ENCODE results near the gene UBASH3B. TPM values are rescaled to one million over a fixed set of nuclear protein-coding genes. Genes with fewer than 3 reads are reported as not detected.
"Not testable (repeated sequence)": the region's sequence is repeated elsewhere in the genome, so short reads cannot be mapped to it uniquely, and the experiment has no call there.

The UBASH3B gene
- total RNA-seq, 4 donors from 2014 or later = 9.9 to 36.3 (median 24.3) TPM

DNA sequence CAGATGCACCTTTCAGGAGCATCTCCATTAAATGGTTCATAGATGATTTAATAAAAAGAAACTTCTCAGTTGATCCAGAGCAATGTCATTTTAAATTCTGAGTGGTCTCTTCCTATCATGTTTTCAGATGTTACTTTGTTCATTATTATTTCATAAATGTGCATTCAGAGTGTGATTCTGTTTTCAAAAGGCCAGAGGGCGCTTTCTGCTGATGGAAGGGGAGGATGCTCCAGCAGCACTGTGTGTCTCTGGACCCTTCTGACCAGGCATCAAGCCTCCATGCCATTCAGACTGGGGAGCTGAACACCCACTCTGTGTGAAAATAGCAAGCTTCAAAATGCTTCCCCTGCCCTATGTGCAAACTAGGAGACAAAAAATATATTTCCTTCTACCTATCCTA lies 158.9 kb downstream of the UBASH3B start:
- ATAC-seq (ENCODE audit: low FRiP score) (no peak), DNase-seq (ENCODE audit: low spot score) (no peak)
- TF ChIP-seq, protein P1, sequence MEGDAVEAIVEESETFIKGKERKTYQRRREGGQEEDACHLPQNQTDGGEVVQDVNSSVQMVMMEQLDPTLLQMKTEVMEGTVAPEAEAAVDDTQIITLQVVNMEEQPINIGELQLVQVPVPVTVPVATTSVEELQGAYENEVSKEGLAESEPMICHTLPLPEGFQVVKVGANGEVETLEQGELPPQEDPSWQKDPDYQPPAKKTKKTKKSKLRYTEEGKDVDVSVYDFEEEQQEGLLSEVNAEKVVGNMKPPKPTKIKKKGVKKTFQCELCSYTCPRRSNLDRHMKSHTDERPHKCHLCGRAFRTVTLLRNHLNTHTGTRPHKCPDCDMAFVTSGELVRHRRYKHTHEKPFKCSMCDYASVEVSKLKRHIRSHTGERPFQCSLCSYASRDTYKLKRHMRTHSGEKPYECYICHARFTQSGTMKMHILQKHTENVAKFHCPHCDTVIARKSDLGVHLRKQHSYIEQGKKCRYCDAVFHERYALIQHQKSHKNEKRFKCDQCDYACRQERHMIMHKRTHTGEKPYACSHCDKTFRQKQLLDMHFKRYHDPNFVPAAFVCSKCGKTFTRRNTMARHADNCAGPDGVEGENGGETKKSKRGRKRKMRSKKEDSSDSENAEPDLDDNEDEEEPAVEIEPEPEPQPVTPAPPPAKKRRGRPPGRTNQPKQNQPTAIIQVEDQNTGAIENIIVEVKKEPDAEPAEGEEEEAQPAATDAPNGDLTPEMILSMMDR (IDR thresholded peaks at IDR 0.05) = no peak

DNA sequence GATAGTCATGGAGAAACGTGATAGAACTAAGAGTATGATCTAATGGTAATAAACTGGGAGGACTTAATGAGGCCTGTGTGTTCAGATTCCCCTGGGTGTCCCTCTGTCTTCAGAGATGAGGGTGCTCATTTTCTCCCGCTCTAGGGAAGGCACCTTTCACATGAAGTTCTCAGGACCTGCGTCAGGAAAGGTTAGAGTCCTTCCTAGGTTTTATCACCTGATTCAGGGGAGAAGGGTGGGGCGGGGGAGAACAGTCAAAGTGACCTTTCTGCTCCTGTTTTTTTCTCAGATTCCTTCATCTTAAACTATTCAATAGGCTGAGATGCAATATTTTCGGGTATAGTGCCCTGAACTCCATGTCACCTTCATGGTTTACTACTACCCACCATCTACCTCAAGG lies 160.4 kb downstream of the UBASH3B start:
- no peak for DNase-seq (ENCODE audit: low spot score)
- TF ChIP-seq, protein P1 (IDR thresholded peaks at IDR 0.05) = no peak
- no peak for ATAC-seq (ENCODE audit: low FRiP score)

DNA sequence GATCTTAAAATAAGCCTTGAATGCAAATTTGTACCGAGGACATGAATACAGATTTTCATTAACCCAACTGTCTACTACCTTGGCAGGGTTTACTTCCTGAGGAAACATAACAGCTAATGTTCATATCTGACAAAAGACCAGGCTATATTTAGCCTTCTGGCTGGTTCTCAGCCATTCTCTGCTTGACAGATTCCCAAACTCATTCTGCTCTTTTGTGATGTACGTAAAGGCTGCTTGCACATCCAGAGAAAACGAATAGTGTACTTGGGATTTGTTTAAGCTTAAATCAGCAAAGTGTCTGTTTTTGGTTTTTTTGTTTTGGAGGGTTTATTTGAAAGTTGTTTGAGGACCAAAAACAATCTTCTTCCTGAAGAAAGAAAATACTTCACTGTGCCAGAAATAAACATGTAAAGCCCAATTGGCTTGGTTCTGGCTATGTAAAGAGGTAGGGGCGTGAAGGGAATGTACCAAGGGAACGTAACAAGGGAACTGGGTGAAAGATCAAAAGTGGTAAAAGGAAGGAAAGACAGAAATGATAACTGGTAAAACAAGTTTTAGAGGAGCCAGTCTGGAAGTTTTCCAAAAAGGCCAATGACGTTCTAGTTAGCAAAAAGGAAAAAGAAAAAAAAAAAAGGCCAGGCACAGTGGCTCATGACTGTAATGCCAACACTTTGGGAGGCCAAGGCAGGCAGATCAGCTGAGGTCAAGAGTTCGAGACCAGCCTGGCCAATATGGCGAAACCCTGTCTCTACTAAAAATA lies 161.4 kb downstream of the UBASH3B start:
- DNase-seq (ENCODE audit: low spot score) = no peak
- TF ChIP-seq, protein P1 (IDR thresholded peaks at IDR 0.05) = no peak
- ATAC-seq (ENCODE audit: low FRiP score) = no peak

DNA sequence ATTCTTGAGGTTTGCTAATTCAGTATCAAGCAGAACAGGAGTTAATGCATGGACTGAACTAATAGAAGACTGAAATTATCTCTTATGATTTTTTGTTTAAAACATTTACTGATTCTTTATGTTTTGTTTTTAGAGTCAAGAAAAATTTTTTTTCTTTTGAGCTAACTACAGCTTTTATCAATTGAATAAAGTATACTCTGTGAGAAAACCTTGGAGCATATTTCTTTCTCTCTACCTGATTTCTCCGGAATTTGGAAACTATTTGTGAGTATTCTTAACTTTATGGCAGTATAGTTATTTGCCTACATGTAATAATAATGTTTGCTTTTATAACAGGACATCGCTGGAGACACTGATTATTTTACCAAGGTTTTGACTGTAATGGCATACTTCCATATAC lies 164.6 kb downstream of the UBASH3B start:
- DNase-seq (ENCODE audit: low spot score) (no peak), ATAC-seq (ENCODE audit: low FRiP score) (no peak)
- TF ChIP-seq, protein P1 (IDR thresholded peaks at IDR 0.05) = no peak

DNA sequence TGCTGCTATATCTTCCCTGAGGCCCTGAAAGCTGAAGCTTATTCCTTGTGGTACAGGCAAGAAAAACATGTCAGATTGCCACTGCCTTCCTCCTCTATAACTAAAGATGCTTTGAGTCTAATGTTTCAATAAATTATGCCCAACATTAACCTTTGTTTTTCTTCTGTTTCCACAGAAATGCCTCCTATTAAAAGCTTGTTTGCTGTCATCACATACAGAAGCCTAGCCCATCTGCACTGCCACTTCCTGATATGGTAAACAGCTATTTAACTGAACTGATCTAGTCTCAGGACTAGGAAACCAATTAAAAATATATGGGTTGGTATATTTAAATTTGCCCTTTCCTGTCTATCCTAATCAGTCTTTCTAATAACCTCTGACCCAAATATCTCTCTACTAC lies 165.6 kb downstream of the UBASH3B start:
- DNase-seq (ENCODE audit: low spot score) = no peak
- TF ChIP-seq, protein P1 (IDR thresholded peaks at IDR 0.05) = no peak
- ATAC-seq (ENCODE audit: low FRiP score) = no peak

DNA sequence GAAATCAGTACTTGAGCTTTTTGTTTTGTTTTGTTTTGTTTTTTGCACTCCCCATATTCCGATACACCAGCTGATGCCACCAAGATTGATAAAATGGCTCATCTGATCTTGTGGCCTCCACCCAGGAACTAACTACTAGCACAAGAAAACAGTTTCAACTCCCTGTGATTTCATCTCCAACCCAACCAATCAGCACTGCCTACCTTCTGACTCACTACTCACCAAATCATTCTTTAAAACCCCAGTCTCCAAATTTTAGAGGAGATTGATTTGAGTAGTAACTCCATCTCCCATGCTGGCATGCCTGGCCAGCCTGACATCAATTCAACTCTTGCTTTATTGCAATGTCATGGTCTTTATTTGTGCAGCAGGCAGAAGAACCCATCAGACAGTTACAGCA lies 166.7 kb downstream of the UBASH3B start:
- TF ChIP-seq, protein P1 (IDR thresholded peaks at IDR 0.05) = no peak
- DNase-seq (ENCODE audit: low spot score) (no peak), ATAC-seq (ENCODE audit: low FRiP score) (no peak)

DNA sequence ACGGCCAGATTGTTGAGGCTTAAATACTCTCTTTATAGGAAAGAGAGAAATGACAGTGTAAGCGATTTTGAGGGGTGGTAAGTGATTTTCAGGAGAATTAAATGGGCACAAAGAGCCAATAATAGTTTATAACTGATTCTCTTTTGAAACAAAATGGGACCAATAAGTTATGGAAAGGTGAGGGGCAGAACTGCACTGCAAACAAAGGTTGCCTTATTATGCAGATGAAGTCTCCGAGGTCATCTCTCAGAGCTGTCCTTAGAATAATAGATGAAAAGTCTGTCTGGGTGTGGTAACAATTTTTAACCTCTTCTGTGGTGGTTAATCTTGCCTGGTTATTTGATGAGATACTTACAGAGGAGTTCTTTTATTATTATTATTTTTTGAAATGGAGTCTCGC lies 168.0 kb downstream of the UBASH3B start:
- no peak for DNase-seq (ENCODE audit: low spot score)
- no peak for ATAC-seq (ENCODE audit: low FRiP score)
- TF ChIP-seq, protein P1 (IDR thresholded peaks at IDR 0.05) = no peak

GRCh38 chr11:122829371-122829770 lies 173.8 kb downstream of the UBASH3B start:
- not testable (repeated sequence) for ATAC-seq (ENCODE audit: low FRiP score); DNase-seq (ENCODE audit: low spot score)

DNA sequence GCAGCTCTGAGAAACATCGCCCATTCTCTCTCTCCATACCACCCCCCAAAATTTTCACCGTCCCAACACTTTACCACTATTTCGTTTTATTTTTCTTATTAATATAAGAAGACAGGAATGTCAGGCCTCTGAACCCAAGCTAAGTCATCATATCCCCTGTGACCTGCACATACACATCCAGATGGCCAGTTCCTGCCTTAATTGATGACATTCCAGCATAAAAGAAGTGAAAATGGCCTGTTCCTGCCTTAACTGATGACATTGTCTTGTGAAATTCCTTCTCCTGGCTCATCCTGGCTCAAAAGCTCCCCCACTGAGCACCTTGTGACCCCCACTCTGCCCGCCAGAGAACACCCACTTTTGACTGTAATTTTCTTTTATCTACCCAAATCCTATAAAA lies 176.8 kb downstream of the UBASH3B start:
- DNase-seq (ENCODE audit: low spot score); ATAC-seq (ENCODE audit: low FRiP score): not testable (repeated sequence)

All from omental fat pad (tissue), 4 donors.